Activated B cell treated with CpG ODN at 0.5 μM for 24 hours (primary cell): ENCODE data around the gene ANKMY1. TPM values are rescaled to one million over a fixed set of nuclear protein-coding genes. Genes with fewer than 3 reads are reported as not detected.

Experiments used
- ATAC-seq: fragments of 200-7000 bp; cut with Tn5 transposase; one replicate; pipeline ENCODE4 v1.10.0; 2021; ENCODE audit warnings: low read depth, mild to moderate bottlenecking, moderate library complexity
- CTCF ChIA-PET: fragments of 350-600 bp; sonication (Branson Sonifier 250); formaldehyde crosslinking; loops from one replicate; lab custom pipeline; 2021; ENCODE audit warnings: antibody characterized with exemption; lab: Charles Lee
- POLR2A ChIA-PET: fragments of 350-600 bp; sonication (Branson Sonifier 250); formaldehyde crosslinking; loops from one replicate; lab custom pipeline; 2021; ENCODE audit warnings: antibody characterized with exemption; lab: Charles Lee
- DNase-seq: peaks from one replicate; pipeline ENCODE4 v3.0.0; 2022
- H3K27ac Mint-ChIP-seq: one replicate; pipeline ENCODE4 v1.8.0; 2020; ENCODE audit warnings: mixed read lengths
- H3K27me3 Mint-ChIP-seq: one replicate; pipeline ENCODE4 v1.8.0; 2021; ENCODE audit warnings: mixed read lengths
- H3K36me3 Mint-ChIP-seq: one replicate; pipeline ENCODE4 v1.8.0; 2021; ENCODE audit warnings: low read depth, mixed read lengths
- H3K4me1 Mint-ChIP-seq: one replicate; pipeline ENCODE4 v1.8.0; 2021; ENCODE audit warnings: mixed read lengths
- H3K4me3 Mint-ChIP-seq: one replicate; pipeline ENCODE4 v1.8.0; 2020; ENCODE audit warnings: mild to moderate bottlenecking, mixed read lengths
- H3K9me3 Mint-ChIP-seq: one replicate; pipeline ENCODE4 v1.8.0; 2020; ENCODE audit warnings: mixed read lengths
- intact Hi-C: fragments of 100-400 bp; cut with micrococcal nuclease; formaldehyde crosslinking; loops from one replicate; pipeline ENCODE4 v1.15.1; 2024
- total RNA-seq: library from RNA; stranded (reverse); gene quantifications from 2 replicates; pipeline ENCODE4 v1.2.3, GENCODE V29; 2022
- TF ChIP-seq, protein P1 (sequence below): fragments of 200-600 bp; IDR thresholded peaks from one replicate; pipeline ENCODE4 v1.8.0; 2022; ENCODE audit warnings: antibody characterized with exemption, mild to moderate bottlenecking

ANKMY1 gene
- total RNA-seq, 1 donor from 2014 or later = 40.4 TPM

- POLR2A ChIA-PET = no interaction called here
Measured at GRCh38 chr2:240603846-240604245, 46.1 kb upstream of the ANKMY1 start.

GRCh38 chr2:240603081-240603835 is 45.5 kb upstream of the ANKMY1 start:
- ChIA-PET CTCF (no interaction called here), POLR2A (no interaction called here)
- H3K9me3 Mint-ChIP-seq = no peaks in the 10 kb centered on the region
- H3K27me3 Mint-ChIP-seq = no peaks in the 10 kb centered on the region
- H3K4me3 Mint-ChIP-seq = no peak overlapping the region
- peaks cover 28% of the 10 kb centered on the region for H3K36me3 Mint-ChIP-seq
- DNase-seq = no peak
- ATAC-seq = no peak
- TF ChIP-seq, protein P1, sequence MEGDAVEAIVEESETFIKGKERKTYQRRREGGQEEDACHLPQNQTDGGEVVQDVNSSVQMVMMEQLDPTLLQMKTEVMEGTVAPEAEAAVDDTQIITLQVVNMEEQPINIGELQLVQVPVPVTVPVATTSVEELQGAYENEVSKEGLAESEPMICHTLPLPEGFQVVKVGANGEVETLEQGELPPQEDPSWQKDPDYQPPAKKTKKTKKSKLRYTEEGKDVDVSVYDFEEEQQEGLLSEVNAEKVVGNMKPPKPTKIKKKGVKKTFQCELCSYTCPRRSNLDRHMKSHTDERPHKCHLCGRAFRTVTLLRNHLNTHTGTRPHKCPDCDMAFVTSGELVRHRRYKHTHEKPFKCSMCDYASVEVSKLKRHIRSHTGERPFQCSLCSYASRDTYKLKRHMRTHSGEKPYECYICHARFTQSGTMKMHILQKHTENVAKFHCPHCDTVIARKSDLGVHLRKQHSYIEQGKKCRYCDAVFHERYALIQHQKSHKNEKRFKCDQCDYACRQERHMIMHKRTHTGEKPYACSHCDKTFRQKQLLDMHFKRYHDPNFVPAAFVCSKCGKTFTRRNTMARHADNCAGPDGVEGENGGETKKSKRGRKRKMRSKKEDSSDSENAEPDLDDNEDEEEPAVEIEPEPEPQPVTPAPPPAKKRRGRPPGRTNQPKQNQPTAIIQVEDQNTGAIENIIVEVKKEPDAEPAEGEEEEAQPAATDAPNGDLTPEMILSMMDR = no peak
- intact Hi-C loops = no loop called here
- no peaks in the 10 kb centered on the region for H3K4me1 Mint-ChIP-seq
- H3K27ac Mint-ChIP-seq = no peak overlapping the region

More at GRCh38 chr2:240603846-240604245, 46.1 kb upstream of the ANKMY1 start:
- Mint-ChIP-seq H3K27me3 (no peaks in the 10 kb centered on the region), H3K4me3 (no peak overlapping the region), H3K4me1 (no peaks in the 10 kb centered on the region), H3K36me3 (peaks cover 27% of the 10 kb centered on the region), H3K9me3 (no peaks in the 10 kb centered on the region), H3K27ac (no peak overlapping the region)
- TF ChIP-seq, protein P1 = no peak
- intact Hi-C loops = no loop called here
- ATAC-seq = no peak
- DNase-seq = no peak
- CTCF ChIA-PET = no interaction called here

- intact Hi-C loops = no loop called here
- DNase-seq (no peak), ATAC-seq (no peak)
- H3K27me3 Mint-ChIP-seq = no peaks in the 10 kb centered on the region
- no peak overlapping the region for H3K4me3 Mint-ChIP-seq
- TF ChIP-seq, protein P1 = no peak
- H3K9me3 Mint-ChIP-seq = no peaks in the 10 kb centered on the region
- CTCF ChIA-PET = no interaction called here
- H3K4me1 Mint-ChIP-seq = no peaks in the 10 kb centered on the region
- no peak overlapping the region for H3K27ac Mint-ChIP-seq
- POLR2A ChIA-PET = no interaction called here
- H3K36me3 Mint-ChIP-seq = peaks cover 31% of the 10 kb centered on the region
Measured at GRCh38 chr2:240602266-240603050, 44.7 kb upstream of the ANKMY1 start.

- Mint-ChIP-seq H3K4me1 (no peaks in the 10 kb centered on the region), H3K9me3 (no peaks in the 10 kb centered on the region), H3K27me3 (no peaks in the 10 kb centered on the region), H3K27ac (no peak overlapping the region), H3K36me3 (peaks cover 31% of the 10 kb centered on the region), H3K4me3 (no peak overlapping the region)
- ATAC-seq (no peak), DNase-seq (no peak)
- TF ChIP-seq, protein P1 = no peak
- POLR2A ChIA-PET = no interaction called here
- CTCF ChIA-PET = no interaction called here
- intact Hi-C loops = no loop called here
Measured at GRCh38 chr2:240601831-240602160, 44.0 kb upstream of the ANKMY1 start.

GRCh38 chr2:240601061-240601830 is 43.5 kb upstream of the ANKMY1 start:
- H3K4me1 Mint-ChIP-seq = no peaks in the 10 kb centered on the region
- H3K9me3 Mint-ChIP-seq = no peaks in the 10 kb centered on the region
- DNase-seq (no peak), ATAC-seq (no peak)
- TF ChIP-seq, protein P1 = no peak
- POLR2A ChIA-PET = no interaction called here
- H3K36me3 Mint-ChIP-seq = peaks cover 31% of the 10 kb centered on the region
- H3K27ac Mint-ChIP-seq = no peak overlapping the region
- CTCF ChIA-PET = no interaction called here
- no peaks in the 10 kb centered on the region for H3K27me3 Mint-ChIP-seq
- no peak overlapping the region for H3K4me3 Mint-ChIP-seq
- intact Hi-C loops = no loop called here
